Measurements from ENCODE around the gene NFS1. TPM values are rescaled to one million over a fixed set of nuclear protein-coding genes. Genes with fewer than 3 reads are reported as not detected.

Gene NFS1
- total and polyA plus RNA-seq, 2 donors (not counting 1 experiment from before 2014, with no cell fraction given) = 29.0 to 30.6 TPM

DNA sequence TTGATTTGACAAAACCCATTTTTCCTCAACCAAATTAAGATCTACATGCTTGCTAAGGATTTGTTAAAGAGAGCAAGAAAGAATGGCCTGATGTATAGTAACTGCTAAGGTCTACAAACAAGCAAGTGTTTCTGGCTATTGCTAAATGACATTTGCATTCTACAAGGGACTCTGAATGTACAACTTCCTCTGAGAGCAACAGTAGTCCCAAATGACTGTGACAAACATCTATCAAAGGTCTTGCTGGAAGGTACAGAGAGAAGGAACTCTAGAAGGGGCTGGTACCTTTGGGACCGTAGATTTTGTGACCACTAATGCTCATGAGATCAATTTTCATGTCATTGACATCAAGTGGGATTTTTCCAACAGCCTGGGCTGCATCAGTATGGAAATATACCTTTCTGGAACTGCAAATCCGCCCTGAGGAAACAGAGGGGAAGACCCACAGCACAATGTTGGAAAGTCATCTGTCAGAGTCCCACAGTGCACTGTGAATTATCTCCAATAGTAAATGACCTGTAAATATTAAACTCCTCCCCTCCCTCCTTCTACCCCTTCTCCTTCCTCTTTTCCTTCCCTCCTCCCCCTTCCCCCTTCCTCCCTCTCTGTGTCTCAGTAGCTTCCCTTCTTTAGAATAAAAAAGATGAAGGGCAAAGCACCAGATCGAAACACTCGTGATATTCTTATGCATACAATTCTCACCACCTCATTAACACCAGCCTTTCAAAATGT is 18.5 kb downstream of the NFS1 start:
- WGBS (ENCODE audit: insufficient coverage) = 40% methylated on average over 1 of the region's 4 CpGs
- Histone ChIP-seq H3K4me3 (ENCODE audit: control extremely low read depth in 1 of 5, extremely low read depth in 1 of 5, insufficient read depth in 1 of 5, low read depth in 2 of 5, low read length in 4 of 5) (no peak overlapping the region), H3K79me2 (ENCODE audit: control insufficient read depth, insufficient read depth, low read length) (peaks cover 3% of the 10 kb centered on the region), H3K27ac (ENCODE audit: low read length in 2 of 2) (peak overlapping the region; percentile 19 to 24), H2AFZ (ENCODE audit: insufficient read depth, low read depth, low read length, poor library complexity, severe bottlenecking) (no peak overlapping the region), H4K20me1 (ENCODE audit: control insufficient read depth, insufficient read depth, low read length, poor library complexity, severe bottlenecking) (no peaks in the 10 kb centered on the region), H3K27me3 (replicated peaks in 1 of 4; ENCODE audit: control extremely low read depth in 1 of 4, control insufficient read depth in 3 of 4, insufficient read depth in 4 of 4, low read length in 3 of 4) (no peaks in the 10 kb centered on the region), H3K36me3 (replicated peaks in 1 of 2; ENCODE audit: control extremely low read depth in 1 of 2, control insufficient read depth in 1 of 2, extremely low read depth in 1 of 2, insufficient read depth in 2 of 2, low read length in 1 of 2) (peaks cover 0 to 7% of the 10 kb centered on the region in 2 experiments), H3K4me2 (replicated peaks; ENCODE audit: low read depth, low read length, poor library complexity, severe bottlenecking) (peak overlapping the region; percentile 22), H3K4me1 (ENCODE audit: control insufficient read depth in 2 of 2, insufficient read depth in 2 of 2, low read length in 2 of 2) (peaks cover 10% of the 10 kb centered on the region in 2 donors), H3K9ac (ENCODE audit: low read length) (peak overlapping the region; percentile 1), H3K9me3 (ENCODE audit: control extremely low read depth in 1 of 3, control insufficient read depth in 2 of 3, insufficient read depth in 1 of 3, low read length in 2 of 3) (no peaks in the 10 kb centered on the region)
- ATAC-seq (ENCODE audit: low read depth) (peak; percentile 70), DNase-seq (no peak)
- ChIA-PET CTCF (no interaction called here), POLR2A (no interaction called here)
- H3K9me3 Mint-ChIP-seq (ENCODE audit: insufficient read depth) = no peaks in the 10 kb centered on the region
- intact Hi-C loops (cut with micrococcal nuclease) = no loop called here
- peak overlapping the region; percentile 36 for H3K4me3 Mint-ChIP-seq
- no peak for TF ChIP-seq CTCF (IDR thresholded peaks at IDR 0.05)
- no peaks in the 10 kb centered on the region for H3K27me3 Mint-ChIP-seq
- H3K27ac Mint-ChIP-seq = peak overlapping the region; percentile 62
- peaks cover 16% of the 10 kb centered on the region for H3K4me1 Mint-ChIP-seq

DNA sequence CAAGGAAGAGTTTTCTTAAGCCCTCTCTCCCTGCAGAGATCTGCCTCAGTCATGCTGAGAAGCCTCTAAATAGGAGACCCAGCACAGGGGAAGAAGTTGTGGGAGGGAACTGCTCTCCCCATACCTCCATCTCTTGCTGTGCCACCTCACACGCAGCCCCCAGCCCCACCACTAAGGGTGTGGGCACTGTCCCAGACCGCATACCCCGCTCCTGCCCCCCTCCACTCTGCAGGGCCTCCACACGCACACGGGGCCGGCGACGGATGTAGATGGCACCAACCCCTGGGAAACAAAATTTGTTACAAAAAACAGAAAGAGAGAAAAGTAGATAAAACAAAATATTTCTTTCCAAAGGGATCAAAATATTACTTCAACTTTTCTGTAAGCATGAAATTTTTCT is 24.2 kb downstream of the NFS1 start:
- Mint-ChIP-seq H3K27me3 (no peaks in the 10 kb centered on the region), H3K4me3 (no peak overlapping the region), H3K9me3 (ENCODE audit: insufficient read depth) (no peaks in the 10 kb centered on the region), H3K27ac (no peak overlapping the region), H3K4me1 (peaks cover 3% of the 10 kb centered on the region)
- no peak overlapping the region for H2AFZ ChIP-seq (ENCODE audit: insufficient read depth, low read depth, low read length, poor library complexity, severe bottlenecking)
- POLR2A ChIA-PET = interaction anchor here (0.5 kb wide), 1 partner anchor 9 kb away, joined by 4 read pairs; no protein-coding TSS in a partner anchor
- no CpG with 5 or more reads among the region's 8 CpGs for WGBS (ENCODE audit: insufficient coverage)
- H3K79me2 ChIP-seq (ENCODE audit: control insufficient read depth, insufficient read depth, low read length) = peaks cover 3% of the 10 kb centered on the region
- no peak overlapping the region for H3K4me2 ChIP-seq (replicated peaks; ENCODE audit: low read depth, low read length, poor library complexity, severe bottlenecking)
- intact Hi-C loops (cut with micrococcal nuclease) = no loop called here
- ATAC-seq (ENCODE audit: low read depth) (no peak), DNase-seq (no peak)
- peaks cover 2 to 38% of the 10 kb centered on the region in 2 experiments for H3K36me3 ChIP-seq (replicated peaks in 1 of 2; ENCODE audit: control extremely low read depth in 1 of 2, control insufficient read depth in 1 of 2, extremely low read depth in 1 of 2, insufficient read depth in 2 of 2, low read length in 1 of 2)
- no peak for TF ChIP-seq CTCF (IDR thresholded peaks at IDR 0.05)
- no peak for TF ChIP-seq EZH2 (IDR thresholded peaks at IDR 0.05; ENCODE audit: borderline replicate concordance, insufficient read depth, low read depth, low read length, poor library complexity, severe bottlenecking)
- H3K27me3 ChIP-seq (replicated peaks in 1 of 4; ENCODE audit: control extremely low read depth in 1 of 4, control insufficient read depth in 3 of 4, insufficient read depth in 4 of 4, low read length in 3 of 4) = no peaks in the 10 kb centered on the region
- no peak overlapping the region for H3K9ac ChIP-seq (ENCODE audit: low read length)
- CTCF ChIA-PET = no interaction called here
- H3K4me1 ChIP-seq (ENCODE audit: control insufficient read depth in 2 of 2, insufficient read depth in 2 of 2, low read length in 2 of 2) = no peaks in the 10 kb centered on the region
- no peaks in the 10 kb centered on the region for H4K20me1 ChIP-seq (ENCODE audit: control insufficient read depth, insufficient read depth, low read length, poor library complexity, severe bottlenecking)
- no peak overlapping the region for H3K4me3 ChIP-seq (ENCODE audit: control extremely low read depth in 1 of 5, extremely low read depth in 1 of 5, insufficient read depth in 1 of 5, low read depth in 2 of 5, low read length in 4 of 5)
- H3K27ac ChIP-seq (ENCODE audit: low read length in 2 of 2) = no peak overlapping the region
- no peaks in the 10 kb centered on the region for H3K9me3 ChIP-seq (ENCODE audit: control extremely low read depth in 1 of 3, control insufficient read depth in 2 of 3, insufficient read depth in 1 of 3, low read length in 2 of 3)
